Nephron progenitor cell (in vitro differentiated cells): ENCODE data around the gene NPAS3.

Experiments used
- DNase-seq: peaks from one replicate; pipeline ENCODE4 v3.0.0; 2021
- H3K27ac Mint-ChIP-seq: 2 replicates; pipeline ENCODE4 v1.8.0; 2021; ENCODE audit warnings: mild to moderate bottlenecking, moderate library complexity, mixed read lengths
- H3K27me3 Mint-ChIP-seq: 2 replicates; pipeline ENCODE4 v1.8.0; 2021; ENCODE audit warnings: mild to moderate bottlenecking, low read depth, mixed read lengths; ENCODE audit not compliant: poor library complexity
- H3K36me3 Mint-ChIP-seq: 2 replicates; pipeline ENCODE4 v1.8.0; 2021; ENCODE audit warnings: low read depth, mixed read lengths
- H3K4me1 Mint-ChIP-seq: 2 replicates; pipeline ENCODE4 v1.8.0; 2021; ENCODE audit warnings: mixed read lengths
- H3K4me3 Mint-ChIP-seq: 2 replicates; pipeline ENCODE4 v1.8.0; 2021; ENCODE audit warnings: mild to moderate bottlenecking, moderate library complexity, mixed read lengths
- H3K9me3 Mint-ChIP-seq: 2 replicates; pipeline ENCODE4 v1.8.0; 2021; ENCODE audit warnings: mild to moderate bottlenecking, moderate library complexity, mixed read lengths
- CTCF ChIP-seq: fragments of 200-600 bp; sonication (generic); IDR thresholded peaks from 2 replicates; pipeline ENCODE4 v1.5.0; 2021; ENCODE audit warnings: antibody characterized with exemption

Gene NPAS3

GRCh38 chr14:33413381-33413780, 474.7 kb downstream of the NPAS3 start:
- Mint-ChIP-seq H3K36me3 (no peaks in the 10 kb centered on the region), H3K27ac (no peak overlapping the region), H3K4me1 (peaks cover 13% of the 10 kb centered on the region), H3K4me3 (no peak overlapping the region), H3K27me3 (no peaks in the 10 kb centered on the region), H3K9me3 (peaks cover 3% of the 10 kb centered on the region)
- DNase-seq: no peak
- no peak for TF ChIP-seq CTCF

GRCh38 chr14:33414041-33414440, 475.4 kb downstream of the NPAS3 start:
- Mint-ChIP-seq H3K27me3 (no peaks in the 10 kb centered on the region), H3K9me3 (no peaks in the 10 kb centered on the region), H3K36me3 (no peaks in the 10 kb centered on the region), H3K27ac (no peak overlapping the region), H3K4me1 (peaks cover 13% of the 10 kb centered on the region), H3K4me3 (no peak overlapping the region)
- no peak for TF ChIP-seq CTCF
- DNase-seq: no peak

GRCh38 chr14:33420051-33420627, 481.5 kb downstream of the NPAS3 start:
- Mint-ChIP-seq H3K27ac (no peak overlapping the region), H3K9me3 (no peaks in the 10 kb centered on the region), H3K4me1 (peaks cover 9% of the 10 kb centered on the region), H3K27me3 (no peaks in the 10 kb centered on the region), H3K36me3 (no peaks in the 10 kb centered on the region), H3K4me3 (no peak overlapping the region)
- no peak for DNase-seq
- no peak for TF ChIP-seq CTCF

GRCh38 chr14:33430414-33431035, 491.8 kb downstream of the NPAS3 start:
- no peaks in the 10 kb centered on the region for H3K36me3 Mint-ChIP-seq
- no peaks in the 10 kb centered on the region for H3K27me3 Mint-ChIP-seq
- peaks cover 12% of the 10 kb centered on the region for H3K4me1 Mint-ChIP-seq
- no peak overlapping the region for H3K4me3 Mint-ChIP-seq
- no peak for DNase-seq
- H3K27ac Mint-ChIP-seq: peak overlapping the region; percentile 87
- no peaks in the 10 kb centered on the region for H3K9me3 Mint-ChIP-seq
- TF ChIP-seq CTCF: no peak

- H3K36me3 Mint-ChIP-seq: no peaks in the 10 kb centered on the region
- peak; percentile 11 for TF ChIP-seq CTCF
- no peaks in the 10 kb centered on the region for H3K27me3 Mint-ChIP-seq
- H3K4me1 Mint-ChIP-seq: peaks cover 12% of the 10 kb centered on the region
- H3K27ac Mint-ChIP-seq: no peak overlapping the region
- no peak for DNase-seq
- H3K9me3 Mint-ChIP-seq: no peaks in the 10 kb centered on the region
- H3K4me3 Mint-ChIP-seq: no peak overlapping the region
These were observed 493.8 kb downstream of the NPAS3 start for GRCh38 chr14:33432407-33433023.

- Mint-ChIP-seq H3K4me1 (peaks cover 12% of the 10 kb centered on the region), H3K9me3 (no peaks in the 10 kb centered on the region), H3K36me3 (no peaks in the 10 kb centered on the region), H3K4me3 (no peak overlapping the region), H3K27ac (no peak overlapping the region), H3K27me3 (no peaks in the 10 kb centered on the region)
- no peak for DNase-seq
- TF ChIP-seq CTCF: no peak
These were observed 494.7 kb downstream of the NPAS3 start for GRCh38 chr14:33433396-33433795.
